NOMO-1 treated with DMSO at 0.1 percent for 48 hours (cell line): ENCODE measurements around the gene CLEC11A.

Source experiments
- DNase-seq: peaks from one replicate; lab custom pipeline; 2025; ENCODE audit not compliant: unreplicated experiment; lab: John Stamatoyannopoulos, UW

The CLEC11A gene

GRCh38 chr19:50703915-50704796 lies 19.0 kb upstream of the CLEC11A start:
- DNase-seq, result no peak

GRCh38 chr19:50705422-50706019 lies 17.6 kb upstream of the CLEC11A start:
- peak; percentile 66 for DNase-seq

GRCh38 chr19:50706387-50706786 lies 16.8 kb upstream of the CLEC11A start:
- DNase-seq, result no peak

GRCh38 chr19:50708179-50708879 lies 14.8 kb upstream of the CLEC11A start:
- no peak for DNase-seq

- DNase-seq, result no peak
Measured at GRCh38 chr19:50710094-50710493, 13.1 kb upstream of the CLEC11A start.

- no peak for DNase-seq
Measured at GRCh38 chr19:50710612-50711011, 12.6 kb upstream of the CLEC11A start.

GRCh38 chr19:50711196-50711595 lies 12.0 kb upstream of the CLEC11A start:
- DNase-seq, result no peak

- no peak for DNase-seq
Measured at GRCh38 chr19:50711805-50712204, 11.4 kb upstream of the CLEC11A start.

- DNase-seq, result no peak
Measured at GRCh38 chr19:50712833-50713232, 10.3 kb upstream of the CLEC11A start.

GRCh38 chr19:50713556-50714236 lies 9.5 kb upstream of the CLEC11A start:
- DNase-seq, result no peak

- no peak for DNase-seq
Measured at GRCh38 chr19:50716178-50717025, 6.8 kb upstream of the CLEC11A start.

GRCh38 chr19:50717026-50717723 lies 6.0 kb upstream of the CLEC11A start:
- DNase-seq, result no peak

GRCh38 chr19:50717891-50718254 lies 5.3 kb upstream of the CLEC11A start:
- DNase-seq, result no peak

GRCh38 chr19:50718255-50719118 lies 4.7 kb upstream of the CLEC11A start:
- DNase-seq, result no peak

- no peak for DNase-seq
Measured at GRCh38 chr19:50719119-50719435, 4.1 kb upstream of the CLEC11A start.

GRCh38 chr19:50719566-50719965 lies 3.6 kb upstream of the CLEC11A start, which contains the start of gene SHANK1:
Gene SHANK1, minus strand, starts transcription at chr19:50719802. Its CDS starts 2,883 bp downstream, at chr19:50716919.
- peak; percentile 12 for DNase-seq

- DNase-seq, result no peak
Measured at GRCh38 chr19:50720181-50720920, 2.8 kb upstream of the CLEC11A start.

GRCh38 chr19:50720921-50721381 lies 2.2 kb upstream of the CLEC11A start:
- DNase-seq, result peak; percentile 59
